Activated naive CD8-positive, alpha-beta T cell treated with anti-CD3 and anti-CD28 coated beads, Interleukin-2, amount 50 U/mL, for 16 hours (primary cell): ENCODE data around the gene ALG2.

Experiments used
- DNase-seq: peaks from one replicate; pipeline ENCODE4 v3.0.0-alpha.2; 2020; ENCODE audit warnings: low read depth, low spot score

The ALG2 gene

DNA sequence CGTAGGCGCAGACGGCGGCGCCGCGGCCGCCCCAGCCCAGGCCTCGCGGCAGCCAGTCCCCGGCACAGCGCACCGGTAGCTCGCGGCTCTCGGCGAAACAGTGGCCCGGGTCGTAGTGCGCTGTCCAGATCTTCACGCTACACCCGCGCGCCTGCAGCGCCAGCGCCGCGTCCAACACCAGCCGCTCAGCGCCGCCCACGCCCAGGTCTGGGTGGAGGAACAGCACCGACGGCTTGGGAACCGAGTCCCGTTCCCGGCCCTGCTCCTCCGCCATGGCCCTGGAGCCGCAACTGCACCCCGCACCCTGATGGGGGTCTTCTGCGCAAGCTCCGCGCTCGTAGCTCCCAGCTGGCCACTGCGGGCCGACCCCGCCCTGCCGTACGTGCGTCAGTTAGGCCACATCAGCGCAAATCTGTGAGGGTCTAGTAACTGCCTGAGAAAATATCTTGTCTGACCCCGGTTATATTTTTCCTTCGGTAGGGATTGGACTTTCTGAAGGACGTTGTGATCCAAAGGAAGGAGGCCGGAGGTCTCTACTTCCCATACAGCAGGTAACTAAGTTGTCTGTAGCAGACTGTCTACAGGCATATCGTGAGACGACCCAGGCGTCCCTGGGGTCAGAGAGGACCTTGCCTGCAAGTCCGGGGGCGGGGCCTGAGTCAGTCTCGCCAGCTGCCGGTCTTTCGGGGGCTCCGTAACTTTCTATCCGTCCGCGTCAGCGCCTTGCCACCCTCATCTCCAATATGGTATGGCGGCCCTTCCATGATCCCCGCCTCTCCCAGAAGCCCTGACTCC lies at the start of gene ALG2, which contains the start of gene SEC61B:
Gene ALG2, minus strand, starts transcription at position 322 of the 795 bp plus-strand sequence. Its CDS starts 48 bp downstream, at position 274.
Gene SEC61B, plus strand, starts transcription at position 662 of the 795 bp plus-strand sequence. Its CDS starts 82 bp downstream, at position 744.
- DNase-seq: peak; percentile 90

- DNase-seq: no peak
Measured at GRCh38 chr9:99270491-99270890, 48.7 kb upstream of the ALG2 start.

GRCh38 chr9:99269416-99269815 lies 47.7 kb upstream of the ALG2 start:
- no peak for DNase-seq

DNA sequence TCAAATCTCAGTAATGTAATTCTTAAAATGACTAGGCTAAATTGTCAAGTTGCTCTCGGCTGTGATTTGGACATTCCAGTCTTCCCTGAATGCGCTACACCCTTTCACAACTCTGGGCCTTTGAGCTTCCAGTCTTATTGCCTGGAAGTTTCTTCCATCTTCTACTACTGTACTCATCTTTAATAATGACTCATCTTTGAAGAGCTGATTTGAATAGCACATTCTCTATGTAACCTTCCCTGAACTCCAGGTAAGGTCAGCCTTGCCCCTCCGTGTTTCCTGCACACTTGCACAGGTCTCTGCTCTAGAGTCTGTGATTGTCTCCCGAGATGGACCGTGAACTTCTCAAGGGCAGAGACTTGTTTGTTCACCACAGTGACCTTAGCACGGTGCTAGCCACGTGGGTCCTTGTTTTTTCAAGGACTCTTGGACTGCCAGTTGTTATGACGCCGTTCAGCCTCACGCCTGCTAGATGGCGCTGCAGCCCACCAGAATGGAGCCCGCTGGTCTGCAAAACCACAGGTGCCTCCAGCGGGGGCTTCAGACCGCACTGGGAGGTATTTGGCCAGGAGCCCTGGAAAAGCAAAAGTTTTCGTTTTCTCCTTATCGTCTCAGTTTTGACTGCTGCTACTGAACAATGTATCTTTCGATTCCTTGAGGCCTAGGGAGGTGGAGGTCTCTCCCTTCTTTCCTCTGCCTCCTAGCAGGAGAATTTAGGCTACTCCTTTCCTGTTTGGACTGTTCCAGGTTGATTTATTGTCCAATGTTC lies 44.7 kb upstream of the ALG2 start:
- DNase-seq: peak; percentile 39

GRCh38 chr9:99265691-99266090 lies 43.9 kb upstream of the ALG2 start:
- DNase-seq: no peak

DNA sequence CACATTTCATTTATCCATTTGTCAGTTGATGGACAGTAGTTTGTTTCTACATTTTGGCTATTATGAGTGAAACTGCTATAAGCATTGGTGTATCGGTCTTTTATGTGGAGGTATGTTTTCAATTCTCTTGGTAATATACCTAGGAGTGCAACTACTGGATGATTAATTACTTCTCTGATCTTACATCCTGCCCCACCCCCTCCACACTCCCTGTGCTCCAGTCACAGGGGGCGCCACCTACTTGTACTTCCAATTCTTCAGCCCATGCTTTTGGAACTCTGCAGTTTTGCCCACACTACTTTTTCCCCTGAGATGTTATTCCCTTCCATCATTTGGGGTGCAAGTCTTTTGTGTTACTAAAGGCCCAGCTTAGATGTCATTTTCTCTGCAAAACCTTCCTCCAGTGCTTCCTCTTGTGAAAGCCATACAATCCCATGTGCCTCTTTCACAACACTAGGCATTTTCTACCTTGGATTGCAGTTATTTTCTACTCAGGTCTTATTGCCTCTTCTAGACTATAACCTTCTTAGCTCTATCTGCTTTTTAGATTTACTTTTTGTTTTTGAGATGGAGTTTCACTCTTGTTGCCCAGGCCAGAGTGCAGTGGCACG lies 42.4 kb upstream of the ALG2 start:
- no peak for DNase-seq

DNA sequence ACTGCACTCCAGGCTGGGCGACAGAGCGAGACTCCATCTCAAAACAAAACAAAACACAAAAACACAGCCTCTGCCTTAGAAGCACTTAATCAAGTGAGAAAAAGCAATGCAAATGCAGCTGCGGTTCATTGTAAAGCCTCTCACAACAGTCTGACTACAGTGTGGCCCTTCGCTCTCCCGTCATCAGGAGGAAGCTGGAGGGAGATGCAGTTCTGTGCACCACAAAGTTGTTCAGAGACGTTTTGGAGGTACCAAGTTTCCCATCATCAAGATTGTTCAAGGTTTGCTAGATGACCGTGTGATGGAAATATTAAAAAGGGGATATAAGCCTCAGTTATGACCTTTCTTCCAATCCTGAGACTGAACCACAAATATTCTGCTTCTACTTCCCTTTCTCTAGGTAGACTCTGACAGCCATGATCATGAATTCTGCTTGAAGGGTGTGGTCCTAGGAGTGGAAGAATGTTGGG lies 41.2 kb upstream of the ALG2 start:
- no peak for DNase-seq

- DNase-seq: no peak
Measured at GRCh38 chr9:99261923-99262322, 40.2 kb upstream of the ALG2 start.

- no peak for DNase-seq
Measured at GRCh38 chr9:99259231-99259918, 37.6 kb upstream of the ALG2 start.

- no peak for DNase-seq
Measured at GRCh38 chr9:99257723-99258389, 36.1 kb upstream of the ALG2 start.

DNA sequence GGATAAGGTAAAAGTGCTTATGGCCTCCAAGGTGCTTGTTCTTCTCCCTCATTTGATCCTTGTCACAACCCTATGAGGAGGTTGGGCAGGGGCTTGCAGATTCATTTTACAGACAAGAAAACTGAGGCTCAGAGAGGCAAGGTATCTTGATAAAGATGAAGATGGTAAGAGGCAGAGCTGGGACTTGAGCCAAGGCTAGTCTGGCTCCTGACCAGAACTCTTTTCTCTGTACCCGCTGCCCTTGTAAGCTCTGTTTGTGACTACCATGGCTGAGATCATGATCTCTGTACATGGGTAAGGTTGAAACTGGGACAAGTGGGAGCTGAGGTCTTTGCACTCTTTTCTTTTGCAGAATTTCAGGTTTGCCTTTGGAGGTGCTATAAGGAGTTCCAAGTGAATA lies 33.9 kb upstream of the ALG2 start:
- no peak for DNase-seq

DNA sequence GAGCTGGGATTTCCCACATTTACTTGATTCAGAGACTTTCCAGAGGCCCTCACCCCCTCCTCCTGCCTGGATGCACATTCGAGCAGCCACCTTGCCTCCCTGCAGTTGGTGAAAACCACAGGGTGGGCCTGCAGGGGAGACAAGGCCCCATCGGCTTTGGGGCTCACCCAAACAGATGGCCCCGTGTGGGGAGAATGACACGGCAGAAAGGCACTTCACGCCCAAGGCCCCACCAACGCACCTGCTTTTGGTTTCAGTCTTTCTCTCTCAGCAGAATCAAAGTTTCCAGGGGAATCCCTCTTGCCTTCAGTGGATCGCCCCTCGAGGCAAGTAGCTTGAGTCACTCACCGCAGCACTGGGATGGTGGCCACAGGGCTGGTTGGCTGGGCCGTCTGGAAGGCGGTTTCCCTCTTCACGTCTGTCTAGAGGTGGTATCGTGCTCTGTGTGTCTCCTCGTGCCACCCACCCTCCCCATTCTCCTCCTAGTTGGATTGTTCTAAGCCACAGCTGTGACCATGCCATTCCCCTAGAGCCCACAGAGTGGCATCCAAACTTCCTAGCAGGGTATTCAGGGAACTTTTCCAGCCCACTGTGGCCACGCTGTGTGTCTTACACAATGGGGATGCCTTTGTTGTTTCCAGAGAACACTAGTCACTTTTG lies 32.2 kb upstream of the ALG2 start:
- peak; percentile 69 for DNase-seq

DNA sequence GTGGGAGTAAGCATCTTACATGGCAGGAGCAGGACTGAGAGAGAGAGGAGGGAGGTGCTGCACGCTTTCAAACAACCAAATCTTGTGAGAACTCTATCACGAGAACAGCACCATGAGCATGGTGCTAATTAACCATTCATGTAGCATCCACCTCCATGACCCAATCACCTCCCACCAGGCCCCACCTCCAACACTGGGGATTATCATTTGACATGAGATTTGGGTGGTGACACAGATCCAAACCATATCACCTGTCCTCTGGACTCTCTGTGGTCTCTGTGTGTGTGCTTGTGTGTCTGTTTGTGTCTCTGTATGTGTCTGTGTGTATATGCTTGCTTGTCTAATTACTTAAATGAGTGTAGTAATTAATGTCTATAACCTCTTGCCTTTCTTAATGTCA lies 31.4 kb upstream of the ALG2 start:
- no peak for DNase-seq

GRCh38 chr9:99251157-99251556 lies 29.4 kb upstream of the ALG2 start:
- no peak for DNase-seq

GRCh38 chr9:99249619-99250018 lies 27.9 kb upstream of the ALG2 start:
- DNase-seq: no peak

- no peak for DNase-seq
Measured at GRCh38 chr9:99244344-99245260, 22.9 kb upstream of the ALG2 start.

DNA sequence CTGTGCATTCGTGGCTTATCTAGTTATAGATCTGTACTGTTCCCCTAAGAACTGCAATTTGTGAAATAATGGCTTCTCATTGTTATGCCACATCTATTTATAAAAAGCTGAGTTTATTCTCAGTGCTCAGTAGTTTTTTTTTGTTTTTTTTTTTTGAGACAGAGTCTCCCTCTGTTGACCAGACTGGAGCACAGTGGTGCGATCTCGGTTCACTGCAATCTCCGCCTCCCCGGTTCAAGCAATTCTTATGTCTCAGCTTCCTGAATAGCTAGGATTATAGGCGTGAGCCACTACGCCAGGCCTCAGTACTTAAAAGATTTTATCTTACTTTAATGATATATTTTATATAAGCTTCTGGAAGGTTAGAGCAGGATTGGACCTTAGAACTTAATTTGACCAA lies 19.4 kb upstream of the ALG2 start:
- no peak for DNase-seq

DNA sequence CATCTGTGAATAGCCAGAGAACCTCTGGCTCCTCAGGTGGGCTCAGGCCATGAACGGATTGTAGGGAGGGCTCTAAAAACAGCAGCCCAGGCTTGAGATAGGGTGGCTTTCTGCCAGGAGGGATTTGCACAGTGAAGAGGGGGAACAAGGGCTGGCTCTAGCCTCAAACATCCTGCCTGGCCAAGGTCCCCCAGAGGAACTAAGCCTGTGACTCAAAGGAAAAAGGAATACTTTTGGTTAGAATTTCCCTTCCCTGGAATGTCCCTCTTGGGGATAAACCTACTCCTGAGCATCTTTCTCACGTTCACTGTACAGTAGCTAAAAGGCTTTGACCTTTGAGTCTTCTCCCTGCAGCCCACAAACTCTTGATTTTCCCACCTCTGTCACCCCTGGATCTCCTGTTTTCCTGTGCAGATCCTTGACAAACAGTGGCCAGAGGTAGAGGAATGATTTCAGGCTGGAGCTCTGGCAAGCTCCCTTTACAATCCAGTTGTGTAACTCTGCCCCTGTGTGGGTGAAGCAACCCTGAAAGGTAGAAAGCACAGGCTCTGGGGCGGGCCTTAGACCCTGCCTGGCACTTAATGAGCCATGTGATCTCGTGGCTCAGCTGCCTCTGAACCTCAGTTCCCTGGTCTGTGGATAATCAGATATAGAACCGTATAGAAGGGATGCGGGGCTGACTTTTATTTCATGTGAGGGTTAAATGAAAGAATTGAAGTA lies 17.8 kb upstream of the ALG2 start:
- DNase-seq: no peak

GRCh38 chr9:99238331-99238730 lies 16.6 kb upstream of the ALG2 start:
- DNase-seq: no peak
